GM13976 (cell line): ENCODE data around the gene SLC25A25.

ENCODE experiments used
- DNase-seq: peaks from one replicate; pipeline ENCODE4 v3.0.0; 2012; ENCODE audit warnings: low spot score
- CTCF ChIP-seq: IDR thresholded peaks from 2 replicates; pipeline ENCODE4 v1.5.1; 2012; ENCODE audit warnings: borderline replicate concordance, mild to moderate bottlenecking; ENCODE audit not compliant: insufficient read depth; ENCODE audit errors: extremely low read depth, missing control alignments, control extremely low read depth
- in situ Hi-C: fragments of 300-500 bp; cut with MboI; formaldehyde crosslinking; loops from one replicate; pipeline ENCODE4 v1.12.0; 2022; ENCODE audit warnings: low sequenced_read_pairs, mixed read lengths, inconsistent platforms; ENCODE audit not compliant: unreplicated experiment

Gene SLC25A25

DNA sequence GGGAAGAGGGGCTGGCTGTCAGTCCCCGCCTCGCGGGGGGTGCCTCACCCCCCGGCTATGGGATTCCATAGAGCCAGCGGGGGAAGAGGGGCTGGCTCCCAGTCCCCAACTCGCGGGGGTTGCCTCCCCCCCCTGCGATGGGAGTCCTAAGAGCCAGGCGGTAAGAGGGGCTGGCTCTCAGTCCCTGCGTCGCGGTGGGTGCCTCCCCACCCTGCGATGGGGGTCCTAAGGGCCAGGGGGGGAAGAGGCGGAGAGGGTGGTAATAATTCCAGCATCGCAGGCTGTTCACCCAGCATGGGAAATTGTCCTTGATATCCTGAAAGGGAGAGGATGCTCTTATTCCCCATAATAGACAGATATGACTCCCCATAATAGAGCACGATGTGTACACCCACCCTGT is 71.6 kb downstream of the SLC25A25 start:
- in situ Hi-C loops = no loop called here
- no peak for DNase-seq
- TF ChIP-seq CTCF = no peak

DNA sequence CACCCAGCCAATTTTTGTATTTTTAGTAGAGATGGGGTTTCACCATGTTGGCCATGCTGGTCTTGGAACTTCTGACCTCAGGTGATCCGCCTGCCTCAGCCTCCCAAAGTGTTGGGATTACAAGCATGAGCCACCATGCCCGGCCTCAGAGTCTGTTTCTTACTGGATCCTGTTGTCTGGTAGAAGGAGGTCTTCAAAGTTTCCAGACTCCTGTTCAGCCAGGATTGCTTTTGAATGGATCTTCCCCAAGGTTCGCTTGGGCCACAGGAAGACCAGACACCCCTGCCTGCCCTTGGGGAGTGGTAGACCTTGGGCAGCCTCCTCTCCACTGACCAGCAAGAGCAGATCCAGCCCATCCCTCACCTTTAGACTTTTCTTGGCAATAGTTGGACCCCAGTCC is 73.6 kb downstream of the SLC25A25 start:
- in situ Hi-C loops = no loop called here
- no peak for DNase-seq

GRCh38 chr9:128142061-128142460 is 74.0 kb downstream of the SLC25A25 start:
- in situ Hi-C loops = no loop called here
- DNase-seq = no peak
- TF ChIP-seq CTCF = no peak

More for the DNA sequence above, 73.6 kb downstream of the SLC25A25 start:
- no peak for TF ChIP-seq CTCF

GRCh38 chr9:128142596-128142995 is 74.6 kb downstream of the SLC25A25 start:
- no peak for TF ChIP-seq CTCF
- in situ Hi-C loops = no loop called here
- no peak for DNase-seq

DNA sequence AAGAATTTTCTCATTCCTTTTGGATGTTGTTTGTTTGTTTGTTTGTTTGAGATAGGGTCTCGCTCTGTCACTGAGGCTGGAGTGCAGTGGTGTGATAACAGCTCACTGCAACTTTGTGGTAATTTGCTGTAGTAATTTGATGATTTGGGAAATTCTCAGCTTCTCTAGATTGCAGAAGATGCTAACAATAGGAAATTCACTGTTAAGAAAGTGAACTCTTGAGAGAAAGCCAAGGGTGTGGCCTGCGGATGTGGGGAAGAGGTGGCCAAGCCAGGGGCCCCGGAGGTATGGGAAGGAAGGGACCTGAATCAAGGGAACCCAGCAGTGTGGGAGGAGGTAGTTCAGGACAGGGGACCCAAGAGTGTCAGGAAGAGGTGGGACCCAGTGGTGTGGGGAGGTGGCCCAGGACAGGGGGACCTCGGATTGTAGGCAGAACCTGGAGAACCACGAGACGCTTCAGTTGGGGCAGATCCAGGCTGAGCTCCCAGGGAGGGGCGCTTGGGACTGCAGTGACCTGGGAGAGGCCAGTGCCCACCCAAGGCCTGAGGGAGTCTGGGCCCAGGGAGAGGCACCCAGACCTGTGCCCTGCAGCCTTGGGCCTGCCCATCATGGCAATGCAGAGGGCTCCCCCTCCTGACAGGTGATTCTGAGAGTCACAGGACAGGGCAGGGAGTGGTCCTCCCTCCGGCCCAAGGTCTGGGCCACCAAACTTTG is 75.7 kb downstream of the SLC25A25 start:
- no peak for TF ChIP-seq CTCF
- DNase-seq = no peak
- in situ Hi-C loops = no loop called here

GRCh38 chr9:128144239-128145181 is 76.5 kb downstream of the SLC25A25 start:
- no peak for TF ChIP-seq CTCF
- in situ Hi-C loops = no loop called here
- no peak for DNase-seq
